GM20000 (cell line): ENCODE results near the gene RP2.
A peak's percentile ranks its signal among the peaks of the same experiment; 100 is the strongest.

Source experiments
- DNase-seq: peaks from one replicate; pipeline ENCODE4 v3.0.0; 2012; ENCODE audit warnings: low spot score
- CTCF ChIP-seq: IDR thresholded peaks from 2 replicates; pipeline ENCODE4 v1.5.1; 2012; ENCODE audit warnings: mild to moderate bottlenecking, control low read depth; ENCODE audit errors: extremely low read depth, missing control alignments

The RP2 gene

GRCh38 chrX:46836701-46837557, at the start of gene RP2:
RP2 (plus strand) TSS chrX:46837043; CDS start chrX:46837101, 58 bp downstream.
- DNase-seq, result peak; percentile 81
- TF ChIP-seq CTCF, result no peak

- TF ChIP-seq CTCF, result no peak
Observed at GRCh38 chrX:46788902-46789301, 47.9 kb upstream of the RP2 start.

GRCh38 chrX:46791927-46792809, 44.7 kb upstream of the RP2 start:
- TF ChIP-seq CTCF, result no peak
- peak; percentile 14 for DNase-seq

More at GRCh38 chrX:46788902-46789301, 47.9 kb upstream of the RP2 start:
- no peak for DNase-seq

- DNase-seq, result no peak
- TF ChIP-seq CTCF, result no peak
Observed at GRCh38 chrX:46792810-46793188, 44.0 kb upstream of the RP2 start.

GRCh38 chrX:46793386-46794143, 43.3 kb upstream of the RP2 start:
- no peak for DNase-seq
- no peak for TF ChIP-seq CTCF

- DNase-seq, result peak; percentile 46
- TF ChIP-seq CTCF, result no peak
Observed at GRCh38 chrX:46796574-46797191, 40.2 kb upstream of the RP2 start.
